NCI-H1417 (cell line): ENCODE results near the gene LCE6A.
A peak's percentile ranks its signal among the peaks of the same experiment; 100 is the strongest.

ENCODE experiments used
- DNase-seq, 3 experiments: peaks; one replicate each; lab custom pipeline; 2025; lab: John Stamatoyannopoulos, UW

LCE6A gene, protein sequence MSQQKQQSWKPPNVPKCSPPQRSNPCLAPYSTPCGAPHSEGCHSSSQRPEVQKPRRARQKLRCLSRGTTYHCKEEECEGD

DNA sequence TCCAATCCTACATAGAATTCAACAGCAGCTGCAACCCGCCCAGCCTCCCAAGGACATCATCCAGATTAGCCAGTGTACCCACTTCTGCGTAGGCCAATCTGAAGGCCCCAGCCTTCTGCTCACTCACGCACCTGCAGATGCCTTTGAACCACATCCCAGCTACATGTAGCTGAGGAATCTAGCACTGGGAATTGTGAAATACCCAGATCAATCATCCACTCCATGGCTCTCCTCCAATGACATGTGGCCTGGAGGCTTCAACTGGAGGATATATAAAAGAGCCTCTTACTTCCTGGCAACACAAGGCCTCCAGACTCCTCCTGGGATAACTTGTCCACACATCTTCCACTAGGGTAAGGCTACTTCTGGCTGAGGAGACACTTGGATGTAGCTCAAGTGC, at the start of gene LCE6A:
Gene LCE6A, plus strand, starts transcription at position 301 of the 400 bp plus-strand sequence. CDS start 665 bp downstream, outside the sequence.
- DNase-seq: no peak

- no peak for DNase-seq
These were observed 47.0 kb upstream of the LCE6A start for GRCh38 chr1:152795686-152796085.

DNA sequence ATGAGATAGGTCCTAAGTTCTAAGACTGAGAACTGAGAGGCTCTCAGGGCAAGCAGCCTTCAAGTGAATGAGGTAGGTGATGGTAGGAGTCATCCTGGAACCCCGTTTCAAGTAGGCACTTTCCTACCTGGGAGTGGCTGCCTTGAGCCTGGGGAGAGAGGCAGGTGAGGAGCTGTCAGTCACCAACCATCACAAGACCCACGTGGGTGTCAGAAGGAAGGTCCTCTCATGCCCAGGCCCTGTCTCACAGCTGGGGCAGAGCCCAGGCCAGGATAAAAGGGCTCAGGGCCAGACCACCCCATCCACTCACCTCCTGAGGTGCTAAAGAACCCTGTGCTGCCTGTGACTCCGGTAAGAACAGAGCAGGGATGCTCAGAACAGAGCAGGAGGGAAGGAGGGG, 46.2 kb upstream of the LCE6A start, which contains the start of gene LCE1D:
Gene LCE1D, plus strand, starts transcription at position 301 of the 400 bp plus-strand sequence. CDS start 1,074 bp downstream, outside the sequence.
- no peak for DNase-seq

DNA sequence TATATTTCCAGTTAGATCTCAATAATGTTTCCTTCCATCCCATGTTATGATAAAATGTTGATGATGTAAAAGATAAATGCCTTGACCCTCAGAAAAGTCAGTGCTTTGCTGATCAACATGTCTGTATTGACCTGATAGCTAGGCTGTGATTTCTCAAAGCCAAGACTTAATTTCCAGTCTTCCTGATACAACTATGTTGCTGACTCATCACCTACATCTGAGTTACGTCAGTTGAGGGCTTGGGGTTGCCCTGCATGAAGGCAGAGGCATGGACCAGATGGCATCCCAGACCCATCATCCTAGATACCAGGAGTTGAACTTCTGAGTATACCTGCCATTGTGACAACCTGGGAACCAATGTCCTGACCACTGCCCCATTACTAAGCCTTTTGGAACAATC, 41.3 kb upstream of the LCE6A start:
- no peak for DNase-seq

DNA sequence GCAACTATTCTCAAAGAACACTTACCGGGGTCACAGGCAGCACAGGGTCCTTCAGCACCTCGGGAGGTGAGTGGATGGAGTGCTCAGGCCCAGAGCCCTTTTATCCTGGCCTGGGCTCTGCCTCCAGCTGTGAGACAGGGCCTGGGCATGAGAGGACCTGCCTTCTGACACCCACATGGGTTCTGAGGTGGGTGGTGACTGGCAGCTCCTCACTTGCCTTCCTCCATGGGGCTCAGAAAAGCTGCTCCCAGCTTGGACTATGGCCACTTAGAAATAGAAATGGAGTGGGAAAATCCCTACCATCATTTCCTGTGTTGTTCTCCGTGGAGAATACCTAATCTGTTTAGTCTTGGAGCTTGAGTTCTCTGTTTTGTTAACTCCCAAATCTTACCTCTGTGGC, 36.1 kb upstream of the LCE6A start, which contains the start of gene LCE1C:
Gene LCE1C, minus strand, starts transcription at position 76 of the 400 bp plus-strand sequence. CDS start 1,173 bp downstream, outside the sequence.
- no peak for DNase-seq

GRCh38 chr1:152811050-152811449, 31.6 kb upstream of the LCE6A start:
- DNase-seq: no peak

- no peak for DNase-seq
These were observed 31.0 kb upstream of the LCE6A start, which contains the start of gene LCE1B for GRCh38 chr1:152811671-152812070. LCE1B (plus strand) TSS chr1:152811971; CDS start chr1:152812447, 476 bp downstream.

GRCh38 chr1:152817309-152817708, 25.3 kb upstream of the LCE6A start:
- DNase-seq: no peak

DNA sequence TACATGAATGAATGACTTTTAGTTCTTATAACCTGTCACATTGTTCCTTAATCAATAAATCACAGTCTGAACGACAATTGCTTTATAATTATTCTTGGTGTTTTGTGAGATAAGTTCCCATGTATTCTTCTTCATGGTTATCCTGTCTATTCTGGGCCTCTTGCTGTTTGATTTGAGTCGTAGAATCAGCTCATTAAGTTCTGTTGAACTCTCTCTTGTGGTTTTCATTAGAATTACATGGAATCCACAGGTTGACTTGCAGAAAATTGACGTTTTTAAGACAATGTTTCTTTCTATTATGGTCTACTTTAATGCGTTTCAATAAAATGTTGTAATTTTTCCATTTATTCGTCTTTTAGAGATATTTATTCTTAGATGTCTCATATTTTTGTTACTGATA, 19.4 kb upstream of the LCE6A start:
- no peak for DNase-seq

DNA sequence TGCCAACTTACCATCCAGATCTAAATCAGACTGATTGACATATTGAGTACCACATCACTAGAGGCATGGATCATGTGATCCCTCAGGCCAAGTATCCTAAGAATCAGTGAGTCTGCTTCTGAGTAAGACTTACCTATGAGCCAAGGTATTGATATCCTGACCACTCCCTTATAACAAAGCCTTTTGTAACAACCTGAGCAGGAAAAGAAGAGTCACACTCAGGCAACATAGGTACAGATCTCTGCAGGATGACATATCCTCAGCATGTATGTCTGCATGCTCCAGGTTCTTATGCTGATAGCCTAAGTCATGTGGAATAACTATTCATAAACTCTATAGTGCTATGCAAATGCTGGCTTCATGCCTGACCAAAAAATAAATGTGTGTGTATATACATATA, 17.7 kb upstream of the LCE6A start:
- DNase-seq: no peak

GRCh38 chr1:152827173-152827572, 15.5 kb upstream of the LCE6A start, which contains the start of gene LCE1A:
LCE1A (plus strand) TSS chr1:152827473; CDS start chr1:152827473, 0 bp downstream.
- DNase-seq: no peak

DNA sequence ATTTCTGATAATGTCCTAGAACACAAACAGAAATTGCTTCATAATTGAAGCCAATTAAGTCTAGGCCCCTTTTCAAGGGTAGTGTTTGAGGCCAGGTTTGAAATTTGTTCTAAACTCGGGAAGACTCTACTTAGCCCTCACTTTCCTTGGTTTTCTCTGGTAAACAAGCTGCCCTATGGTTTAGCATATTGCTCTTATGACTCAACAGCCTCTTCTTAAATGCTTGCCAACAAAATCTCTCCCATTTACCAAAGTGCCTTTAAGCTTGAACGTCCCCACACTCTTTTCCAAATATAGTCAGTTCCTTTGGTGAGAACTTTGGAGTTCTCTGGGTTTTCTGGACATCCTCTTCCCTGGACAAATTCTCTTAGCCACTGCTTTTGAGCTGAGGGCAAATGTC, 5.8 kb upstream of the LCE6A start:
- DNase-seq: no peak

DNA sequence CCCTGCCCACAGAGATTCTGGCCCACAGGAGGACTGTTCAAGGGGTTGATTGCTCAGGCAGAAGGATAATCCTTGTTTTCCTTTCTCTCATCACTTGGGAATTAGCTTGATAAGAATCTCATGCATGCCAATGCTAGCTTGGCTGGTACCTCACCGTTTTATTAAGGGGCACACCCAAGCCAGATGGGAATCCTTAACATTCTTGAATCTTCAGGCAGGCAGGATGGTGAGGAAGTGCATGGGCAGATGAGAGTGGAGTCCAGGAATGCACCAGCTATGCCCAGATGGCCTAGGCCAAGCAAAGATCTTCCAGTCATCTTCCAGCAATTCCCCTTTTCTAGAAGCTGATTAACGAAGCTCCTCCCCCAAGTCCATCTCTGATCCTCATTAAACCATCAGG, 13.0 kb downstream of the LCE6A start:
- no peak for DNase-seq

- DNase-seq: no peak
These were observed 15.4 kb downstream of the LCE6A start for GRCh38 chr1:152858062-152858461.

- no peak for DNase-seq
These were observed 17.0 kb downstream of the LCE6A start, which contains the start of gene LCE7A for GRCh38 chr1:152859696-152860095. LCE7A (plus strand) TSS chr1:152859996; CDS start chr1:152860698, 702 bp downstream.

DNA sequence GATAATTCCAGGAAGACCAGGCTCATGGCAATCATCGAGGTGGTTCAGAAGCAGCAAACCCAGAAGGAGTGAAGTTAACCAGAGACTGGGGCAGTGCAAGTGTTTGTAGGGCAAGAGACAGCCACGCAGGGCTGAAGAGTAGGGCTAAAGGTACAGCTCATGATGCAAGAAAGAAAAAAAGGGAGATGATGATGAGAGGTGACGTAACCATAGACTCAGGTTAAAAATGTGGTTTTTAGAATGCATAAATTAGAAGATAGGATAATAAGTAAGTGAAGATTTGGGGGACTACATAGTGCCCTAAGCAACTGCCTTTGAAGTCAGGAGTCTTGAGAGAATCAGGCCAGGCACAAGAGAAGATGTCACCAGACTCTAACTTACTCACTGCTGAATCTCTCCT, 17.5 kb downstream of the LCE6A start:
- DNase-seq: no peak

GRCh38 chr1:152861374-152861773, 18.7 kb downstream of the LCE6A start:
- no peak for DNase-seq

GRCh38 chr1:152864443-152864842, 21.8 kb downstream of the LCE6A start:
- no peak for DNase-seq

GRCh38 chr1:152866321-152866720, 23.7 kb downstream of the LCE6A start:
- DNase-seq: no peak

- DNase-seq: peak; percentile 56 to 90 (median 87)
These were observed 27.3 kb downstream of the LCE6A start for GRCh38 chr1:152869808-152870419.

DNA sequence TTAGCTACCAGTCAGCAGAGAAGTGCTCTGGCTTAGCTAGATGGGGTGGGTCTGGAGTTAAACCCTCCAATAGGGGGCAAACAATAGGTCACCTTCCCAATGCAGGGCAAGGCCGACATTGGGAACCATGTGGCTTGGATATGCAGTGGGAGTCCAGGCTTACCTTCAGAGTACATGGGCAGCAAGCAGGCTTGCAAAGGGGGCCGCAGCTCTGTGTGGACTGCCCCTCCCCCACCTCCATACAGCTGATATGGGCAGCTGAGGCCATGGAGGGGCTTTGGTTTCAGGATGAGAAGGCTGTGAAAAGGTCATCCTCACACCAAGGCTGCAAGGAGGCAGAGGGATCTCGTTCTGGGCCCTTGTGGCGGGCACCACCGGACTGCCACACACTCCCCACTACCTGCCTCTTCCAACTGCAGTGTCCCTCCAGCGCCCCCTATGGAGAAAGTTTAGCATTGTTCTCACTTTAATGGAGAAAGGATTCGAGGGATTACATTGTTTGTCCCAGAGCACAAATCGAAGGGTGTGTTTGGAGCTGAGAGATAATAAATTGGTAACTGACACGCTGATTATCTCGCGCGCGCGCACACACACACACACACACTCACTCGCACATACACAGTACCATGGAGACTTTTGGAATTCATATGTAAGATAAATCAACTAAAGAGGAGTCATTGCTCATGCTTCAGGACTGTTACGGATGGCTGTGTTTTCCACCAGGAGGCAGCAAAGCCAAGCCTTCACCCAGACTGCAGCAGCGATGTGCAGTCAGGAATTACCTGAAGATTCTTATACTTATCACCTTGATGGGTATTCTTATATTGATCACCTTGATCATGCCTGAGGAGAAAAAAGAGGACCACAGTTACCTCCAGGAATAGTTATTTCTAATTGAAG, 28.4 kb downstream of the LCE6A start:
- peak; percentile 2 to 68 (median 60) for DNase-seq

- no peak for DNase-seq
These were observed 29.1 kb downstream of the LCE6A start for GRCh38 chr1:152871731-152872126.

DNA sequence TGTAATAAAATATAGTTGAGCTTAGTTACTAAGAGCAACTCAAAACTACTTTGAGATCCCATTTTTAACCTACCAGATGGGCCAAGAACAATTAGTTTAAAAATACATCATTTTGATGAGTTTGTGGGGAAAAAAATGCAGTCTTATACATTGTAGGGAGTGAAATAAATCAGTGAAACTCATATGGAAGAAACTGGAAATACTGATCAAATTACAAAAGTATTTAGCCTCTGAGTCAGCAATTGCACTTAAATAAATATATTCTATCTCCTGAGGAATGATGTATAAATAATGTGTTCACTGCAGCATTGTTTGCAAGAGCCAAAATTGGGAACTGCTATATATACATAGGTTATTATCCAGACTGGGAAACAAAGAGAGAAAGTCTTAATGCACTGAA, 30.8 kb downstream of the LCE6A start:
- no peak for DNase-seq
